Measurements from ENCODE around the gene ILDR2. TPM values are rescaled to one million over a fixed set of nuclear protein-coding genes. Genes with fewer than 3 reads are reported as not detected.

ILDR2 gene
- total and polyA plus RNA-seq, 9 of the 15 experiments (the other 6 are each of a cell fraction or from before 2014, with no cell fraction given): 0.03 to 0.31 (median 0.18) TPM; not detected in 2

- TF ChIP-seq E2F6 (IDR thresholded peaks at IDR 0.05; ENCODE audit: borderline replicate concordance in 1 of 2, extremely low read depth in 1 of 2, insufficient read depth in 1 of 2, insufficient read length in 1 of 2, low read depth in 1 of 2, low read length in 1 of 2, poor library complexity in 1 of 2, severe bottlenecking in 1 of 2): peak; percentile 86 to 96
- TF ChIP-seq BCLAF1 (IDR thresholded peaks at IDR 0.05; ENCODE audit: borderline replicate concordance in 1 of 2, control insufficient read depth in 1 of 2, low read depth in 2 of 2, low read length in 1 of 2): no peak
- no peak for TF ChIP-seq NFE2L1 (tag; IDR thresholded peaks at IDR 0.05; ENCODE audit: borderline replicate concordance, low read depth)
- no peak for TF ChIP-seq ZNF318 (IDR thresholded peaks at IDR 0.05; ENCODE audit: borderline replicate concordance in 1 of 2, low read depth in 1 of 2)
- TF ChIP-seq TRIM25 (IDR thresholded peaks at IDR 0.05; ENCODE audit: borderline replicate concordance): no peak
- TF ChIP-seq TEAD1 (CRISPR knock-in tag; IDR thresholded peaks at IDR 0.05): peak; percentile 7 to 32; a peak in 1 of 4 replicates
Measured at GRCh38 chr1:166875734-166876539, 99.4 kb downstream of the ILDR2 start, which contains the start of gene TADA1 (continued).

All from K562 (cell line).